Hepatocyte (in vitro differentiated cells): ENCODE measurements around the gene POTEH.
"Not testable (repeated sequence)": the region's sequence is repeated elsewhere in the genome, so short reads cannot be mapped to it uniquely, and the experiment has no call there.

Experiments used
- EZH2 ChIP-seq: fragments of 200-600 bp; sonication (generic); IDR thresholded peaks from 2 replicates; pipeline ENCODE4 v1.6.1; 2016; ENCODE audit warnings: antibody characterized with exemption, mild to moderate bottlenecking, borderline replicate concordance
- TF ChIP-seq, protein P1 (sequence below): fragments of 200-600 bp; sonication (generic); IDR thresholded peaks from 2 replicates; pipeline ENCODE4 v1.5.1; 2016; ENCODE audit warnings: antibody characterized with exemption, mild to moderate bottlenecking; ENCODE audit not compliant: poor library complexity

DNA sequence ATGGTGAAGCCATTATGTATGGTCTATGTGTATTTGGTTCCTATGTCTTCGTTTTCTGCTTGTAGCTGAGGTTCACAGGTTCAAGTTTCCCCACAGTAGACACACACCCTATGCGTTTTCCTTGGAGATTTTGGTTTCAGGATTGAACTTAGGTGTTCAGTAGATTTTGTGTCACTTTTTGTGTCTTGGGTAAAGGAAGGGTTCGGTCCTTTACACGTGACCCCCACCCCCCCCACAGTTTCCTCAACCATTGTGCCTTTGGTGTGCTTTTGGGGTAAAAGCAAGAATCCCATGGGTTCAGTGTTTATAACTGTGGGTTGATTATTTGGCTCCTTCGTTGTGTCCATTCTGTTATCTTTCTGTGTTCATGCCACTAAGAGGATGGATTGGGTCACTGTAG, 24.3 kb upstream of the POTEH start:
- TF ChIP-seq, protein P1, sequence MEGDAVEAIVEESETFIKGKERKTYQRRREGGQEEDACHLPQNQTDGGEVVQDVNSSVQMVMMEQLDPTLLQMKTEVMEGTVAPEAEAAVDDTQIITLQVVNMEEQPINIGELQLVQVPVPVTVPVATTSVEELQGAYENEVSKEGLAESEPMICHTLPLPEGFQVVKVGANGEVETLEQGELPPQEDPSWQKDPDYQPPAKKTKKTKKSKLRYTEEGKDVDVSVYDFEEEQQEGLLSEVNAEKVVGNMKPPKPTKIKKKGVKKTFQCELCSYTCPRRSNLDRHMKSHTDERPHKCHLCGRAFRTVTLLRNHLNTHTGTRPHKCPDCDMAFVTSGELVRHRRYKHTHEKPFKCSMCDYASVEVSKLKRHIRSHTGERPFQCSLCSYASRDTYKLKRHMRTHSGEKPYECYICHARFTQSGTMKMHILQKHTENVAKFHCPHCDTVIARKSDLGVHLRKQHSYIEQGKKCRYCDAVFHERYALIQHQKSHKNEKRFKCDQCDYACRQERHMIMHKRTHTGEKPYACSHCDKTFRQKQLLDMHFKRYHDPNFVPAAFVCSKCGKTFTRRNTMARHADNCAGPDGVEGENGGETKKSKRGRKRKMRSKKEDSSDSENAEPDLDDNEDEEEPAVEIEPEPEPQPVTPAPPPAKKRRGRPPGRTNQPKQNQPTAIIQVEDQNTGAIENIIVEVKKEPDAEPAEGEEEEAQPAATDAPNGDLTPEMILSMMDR, result not testable (repeated sequence)
- TF ChIP-seq EZH2, result not testable (repeated sequence)
